Panc1 (cell line): ENCODE data around the gene BUD31.

ENCODE experiments used
- CTCF ChIP-seq: fragments of 450-650 bp; IDR thresholded peaks from 2 replicates; pipeline ENCODE4 v1.5.1; 2017; ENCODE audit warnings: mild to moderate bottlenecking
- POLR2AphosphoS5 ChIP-seq: IDR thresholded peaks from 2 replicates; pipeline ENCODE4 v1.6.1; 2012; ENCODE audit warnings: mild to moderate bottlenecking, low read depth, low read length, moderate library complexity

DNA sequence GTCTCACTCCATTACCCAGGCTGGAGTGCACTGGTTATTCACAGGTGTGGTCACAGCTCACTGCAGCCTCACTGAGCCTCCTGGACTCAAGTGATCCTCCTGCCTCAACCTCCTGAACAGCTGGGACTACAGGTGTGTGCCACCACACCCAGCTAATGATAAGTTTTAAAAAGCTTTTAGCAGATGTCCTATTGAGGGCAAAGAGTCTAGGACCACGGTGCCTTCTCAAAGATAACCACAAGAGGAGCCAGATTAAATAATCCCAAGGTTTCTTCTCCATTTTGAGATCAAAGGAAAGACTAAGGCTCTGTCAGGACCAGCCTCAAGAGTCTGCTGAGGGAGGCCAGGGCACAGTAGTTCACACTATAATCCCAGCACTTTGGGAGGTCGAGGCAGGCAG, 52.5 kb downstream of the BUD31 start:
- TF ChIP-seq CTCF, result no peak
- no peak for TF ChIP-seq POLR2AphosphoS5
